T-helper 1 cell treated with Interleukin-12 subunit alpha and Interleukin-12 subunit beta and Interleukin-4 antibody, amounts not matched to agents 30 μg/mL and 1 μg/mL, for 36 hours (primary cell): ENCODE measurements around the gene SYNPR.

Experiments used
- H3K27ac Mint-ChIP-seq: one replicate; pipeline ENCODE4 v1.8.0; 2021; ENCODE audit warnings: mild to moderate bottlenecking, mixed read lengths
- H3K27me3 Mint-ChIP-seq: one replicate; pipeline ENCODE4 v1.8.0; 2021; ENCODE audit warnings: low read depth, mixed read lengths
- H3K36me3 Mint-ChIP-seq: one replicate; pipeline ENCODE4 v1.8.0; 2021; ENCODE audit warnings: low read depth, mixed read lengths
- H3K4me1 Mint-ChIP-seq: one replicate; pipeline ENCODE4 v1.8.0; 2021; ENCODE audit warnings: low read depth, mixed read lengths
- H3K4me3 Mint-ChIP-seq: one replicate; pipeline ENCODE4 v1.8.0; 2021; ENCODE audit warnings: mild to moderate bottlenecking, moderate library complexity, mixed read lengths
- H3K9me3 Mint-ChIP-seq: one replicate; pipeline ENCODE4 v1.8.0; 2021; ENCODE audit warnings: mixed read lengths

Gene SYNPR

GRCh38 chr3:63450023-63450422 is 171.9 kb downstream of the SYNPR start:
- H3K4me1 Mint-ChIP-seq: no peaks in the 10 kb centered on the region
- no peak overlapping the region for H3K4me3 Mint-ChIP-seq
- no peaks in the 10 kb centered on the region for H3K36me3 Mint-ChIP-seq
- no peak overlapping the region for H3K27ac Mint-ChIP-seq
- no peaks in the 10 kb centered on the region for H3K27me3 Mint-ChIP-seq
- H3K9me3 Mint-ChIP-seq: no peaks in the 10 kb centered on the region

GRCh38 chr3:63450634-63451363 is 172.7 kb downstream of the SYNPR start:
- no peaks in the 10 kb centered on the region for H3K36me3 Mint-ChIP-seq
- H3K9me3 Mint-ChIP-seq: no peaks in the 10 kb centered on the region
- H3K4me3 Mint-ChIP-seq: no peak overlapping the region
- H3K4me1 Mint-ChIP-seq: no peaks in the 10 kb centered on the region
- H3K27ac Mint-ChIP-seq: no peak overlapping the region
- no peaks in the 10 kb centered on the region for H3K27me3 Mint-ChIP-seq

- Mint-ChIP-seq H3K36me3 (no peaks in the 10 kb centered on the region), H3K27ac (no peak overlapping the region), H3K27me3 (no peaks in the 10 kb centered on the region), H3K9me3 (no peaks in the 10 kb centered on the region), H3K4me3 (no peak overlapping the region), H3K4me1 (no peaks in the 10 kb centered on the region)
Measured at GRCh38 chr3:63456901-63457300, 178.8 kb downstream of the SYNPR start.

- no peaks in the 10 kb centered on the region for H3K4me1 Mint-ChIP-seq
Measured at GRCh38 chr3:63458405-63458804, 180.3 kb downstream of the SYNPR start.

GRCh38 chr3:63462732-63463131 is 184.6 kb downstream of the SYNPR start:
- no peak overlapping the region for H3K4me3 Mint-ChIP-seq
- H3K36me3 Mint-ChIP-seq: no peaks in the 10 kb centered on the region
- H3K27me3 Mint-ChIP-seq: no peaks in the 10 kb centered on the region
- H3K9me3 Mint-ChIP-seq: no peaks in the 10 kb centered on the region
- no peak overlapping the region for H3K27ac Mint-ChIP-seq
- H3K4me1 Mint-ChIP-seq: no peaks in the 10 kb centered on the region

More at GRCh38 chr3:63458405-63458804, 180.3 kb downstream of the SYNPR start:
- Mint-ChIP-seq H3K9me3 (no peaks in the 10 kb centered on the region), H3K36me3 (no peaks in the 10 kb centered on the region), H3K27me3 (no peaks in the 10 kb centered on the region), H3K27ac (no peak overlapping the region), H3K4me3 (no peak overlapping the region)

- H3K4me1 Mint-ChIP-seq: no peaks in the 10 kb centered on the region
- no peaks in the 10 kb centered on the region for H3K9me3 Mint-ChIP-seq
- H3K27me3 Mint-ChIP-seq: no peaks in the 10 kb centered on the region
- H3K36me3 Mint-ChIP-seq: no peaks in the 10 kb centered on the region
- H3K4me3 Mint-ChIP-seq: no peak overlapping the region
- no peak overlapping the region for H3K27ac Mint-ChIP-seq
Measured at GRCh38 chr3:63467392-63467791, 189.3 kb downstream of the SYNPR start.

GRCh38 chr3:63470745-63471144 is 192.6 kb downstream of the SYNPR start:
- Mint-ChIP-seq H3K4me1 (no peaks in the 10 kb centered on the region), H3K9me3 (no peaks in the 10 kb centered on the region), H3K27ac (no peak overlapping the region), H3K4me3 (no peak overlapping the region), H3K27me3 (no peaks in the 10 kb centered on the region), H3K36me3 (no peaks in the 10 kb centered on the region)

- Mint-ChIP-seq H3K4me3 (no peak overlapping the region), H3K9me3 (no peaks in the 10 kb centered on the region), H3K27me3 (no peaks in the 10 kb centered on the region), H3K4me1 (no peaks in the 10 kb centered on the region), H3K36me3 (no peaks in the 10 kb centered on the region), H3K27ac (no peak overlapping the region)
Measured at GRCh38 chr3:63471781-63472180, 193.7 kb downstream of the SYNPR start.

- no peaks in the 10 kb centered on the region for H3K4me1 Mint-ChIP-seq
Measured at GRCh38 chr3:63473641-63474166, 195.6 kb downstream of the SYNPR start.

GRCh38 chr3:63474828-63475518 is 196.9 kb downstream of the SYNPR start:
- Mint-ChIP-seq H3K4me3 (no peak overlapping the region), H3K27me3 (no peaks in the 10 kb centered on the region), H3K9me3 (no peaks in the 10 kb centered on the region), H3K27ac (no peak overlapping the region), H3K36me3 (no peaks in the 10 kb centered on the region), H3K4me1 (no peaks in the 10 kb centered on the region)

More at GRCh38 chr3:63473641-63474166, 195.6 kb downstream of the SYNPR start:
- no peaks in the 10 kb centered on the region for H3K27me3 Mint-ChIP-seq
- no peaks in the 10 kb centered on the region for H3K36me3 Mint-ChIP-seq
- H3K9me3 Mint-ChIP-seq: no peaks in the 10 kb centered on the region
- H3K27ac Mint-ChIP-seq: no peak overlapping the region
- H3K4me3 Mint-ChIP-seq: no peak overlapping the region

GRCh38 chr3:63477494-63478129 is 199.5 kb downstream of the SYNPR start:
- peaks cover 3% of the 10 kb centered on the region for H3K9me3 Mint-ChIP-seq
- no peaks in the 10 kb centered on the region for H3K27me3 Mint-ChIP-seq
- no peak overlapping the region for H3K27ac Mint-ChIP-seq
- no peaks in the 10 kb centered on the region for H3K36me3 Mint-ChIP-seq
- no peaks in the 10 kb centered on the region for H3K4me1 Mint-ChIP-seq
- no peak overlapping the region for H3K4me3 Mint-ChIP-seq

GRCh38 chr3:63478990-63479660 is 201.0 kb downstream of the SYNPR start:
- no peaks in the 10 kb centered on the region for H3K4me1 Mint-ChIP-seq
- H3K9me3 Mint-ChIP-seq: peaks cover 3% of the 10 kb centered on the region
- no peaks in the 10 kb centered on the region for H3K36me3 Mint-ChIP-seq
- no peak overlapping the region for H3K4me3 Mint-ChIP-seq
- H3K27me3 Mint-ChIP-seq: no peaks in the 10 kb centered on the region
- no peak overlapping the region for H3K27ac Mint-ChIP-seq

- Mint-ChIP-seq H3K27me3 (no peaks in the 10 kb centered on the region), H3K4me3 (no peak overlapping the region), H3K36me3 (no peaks in the 10 kb centered on the region), H3K9me3 (peaks cover 3% of the 10 kb centered on the region), H3K4me1 (no peaks in the 10 kb centered on the region), H3K27ac (no peak overlapping the region)
Measured at GRCh38 chr3:63479661-63480035, 201.5 kb downstream of the SYNPR start.

- Mint-ChIP-seq H3K36me3 (no peaks in the 10 kb centered on the region), H3K27me3 (no peaks in the 10 kb centered on the region), H3K27ac (no peak overlapping the region), H3K4me3 (no peak overlapping the region), H3K4me1 (no peaks in the 10 kb centered on the region), H3K9me3 (peaks cover 3% of the 10 kb centered on the region)
Measured at GRCh38 chr3:63481627-63482026, 203.5 kb downstream of the SYNPR start.
